ENCODE measurements around the gene DCLK3.

DNA sequence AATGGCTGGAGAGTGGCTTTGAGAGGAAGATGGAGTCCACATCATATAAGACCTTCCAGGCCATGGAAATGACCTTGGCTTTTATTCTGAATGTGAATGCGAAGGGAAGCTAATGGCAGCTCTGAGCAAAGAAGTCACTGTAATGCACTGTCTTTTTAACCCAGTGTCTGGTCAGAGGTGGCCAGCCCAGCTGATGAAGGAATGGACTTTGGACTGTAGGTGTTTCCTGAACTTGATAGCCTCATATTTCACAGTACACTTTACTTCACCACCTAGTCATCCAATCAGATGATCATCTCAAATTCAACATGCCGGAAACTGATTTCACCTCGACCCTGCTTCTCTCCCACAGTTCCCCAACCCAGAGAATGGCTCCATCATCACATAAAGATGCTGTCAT is 33.4 kb downstream of the DCLK3 start:
- TF ChIP-seq, protein P1, sequence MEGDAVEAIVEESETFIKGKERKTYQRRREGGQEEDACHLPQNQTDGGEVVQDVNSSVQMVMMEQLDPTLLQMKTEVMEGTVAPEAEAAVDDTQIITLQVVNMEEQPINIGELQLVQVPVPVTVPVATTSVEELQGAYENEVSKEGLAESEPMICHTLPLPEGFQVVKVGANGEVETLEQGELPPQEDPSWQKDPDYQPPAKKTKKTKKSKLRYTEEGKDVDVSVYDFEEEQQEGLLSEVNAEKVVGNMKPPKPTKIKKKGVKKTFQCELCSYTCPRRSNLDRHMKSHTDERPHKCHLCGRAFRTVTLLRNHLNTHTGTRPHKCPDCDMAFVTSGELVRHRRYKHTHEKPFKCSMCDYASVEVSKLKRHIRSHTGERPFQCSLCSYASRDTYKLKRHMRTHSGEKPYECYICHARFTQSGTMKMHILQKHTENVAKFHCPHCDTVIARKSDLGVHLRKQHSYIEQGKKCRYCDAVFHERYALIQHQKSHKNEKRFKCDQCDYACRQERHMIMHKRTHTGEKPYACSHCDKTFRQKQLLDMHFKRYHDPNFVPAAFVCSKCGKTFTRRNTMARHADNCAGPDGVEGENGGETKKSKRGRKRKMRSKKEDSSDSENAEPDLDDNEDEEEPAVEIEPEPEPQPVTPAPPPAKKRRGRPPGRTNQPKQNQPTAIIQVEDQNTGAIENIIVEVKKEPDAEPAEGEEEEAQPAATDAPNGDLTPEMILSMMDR (conservative IDR thresholded peaks at IDR 0.05 in 1 of 2, IDR thresholded peaks at IDR 0.05 in 1 of 2; ENCODE audit: low read depth in 1 of 2, low read length in 2 of 2): no peak
- TF ChIP-seq EZH2 (IDR thresholded peaks at IDR 0.05; ENCODE audit: low read length, missing control alignments): no peak

Measured in fibroblast of lung (primary cell).